SK-MEL-5 (cell line): Measurements from ENCODE around the gene TRIM74. TPM values are rescaled to one million over a fixed set of nuclear protein-coding genes. Genes with fewer than 3 reads are reported as not detected.
A peak's percentile ranks its signal among the peaks of the same experiment; 100 is the strongest.
"Not testable (repeated sequence)": the region's sequence is repeated elsewhere in the genome, so short reads cannot be mapped to it uniquely, and the experiment has no call there.

Experiments
- DNase-seq: peaks from one replicate; pipeline ENCODE4 v3.0.0-alpha.2; 2016; ENCODE audit warnings: low read depth, low spot score
- in situ Hi-C: cut with HindIII; loops from 2 replicates; pipeline ENCODE4 v1.10.0; 2016; ENCODE audit warnings: low sequenced_read_pairs, high pct_unique_total_duplicates, low pct_unique_long_range_greater_than_20kb
- polyA plus RNA-seq, 2 experiments: library from polyadenylated mRNA; depleted of rRNA; stranded (reverse); fragments of >200 nt; gene quantifications; 2 replicates each; pipeline ENCODE4 v1.2.3, GENCODE V29; 2015
- total RNA-seq: library from RNA; depleted of rRNA; stranded (reverse); fragments of >200 nt; shearing (Covaris generic); gene quantifications from 2 replicates; pipeline ENCODE4 v1.2.3, GENCODE V29; 2014; rRNA removed

Gene TRIM74
- total RNA-seq, result not detected in 2 replicates
- polyA plus RNA-seq (2015; cell fraction: cytosol; rRNA removed), result not detected in 2 replicates
- not detected in 2 replicates for polyA plus RNA-seq (2015; cell fraction: nucleus; rRNA removed)

DNA sequence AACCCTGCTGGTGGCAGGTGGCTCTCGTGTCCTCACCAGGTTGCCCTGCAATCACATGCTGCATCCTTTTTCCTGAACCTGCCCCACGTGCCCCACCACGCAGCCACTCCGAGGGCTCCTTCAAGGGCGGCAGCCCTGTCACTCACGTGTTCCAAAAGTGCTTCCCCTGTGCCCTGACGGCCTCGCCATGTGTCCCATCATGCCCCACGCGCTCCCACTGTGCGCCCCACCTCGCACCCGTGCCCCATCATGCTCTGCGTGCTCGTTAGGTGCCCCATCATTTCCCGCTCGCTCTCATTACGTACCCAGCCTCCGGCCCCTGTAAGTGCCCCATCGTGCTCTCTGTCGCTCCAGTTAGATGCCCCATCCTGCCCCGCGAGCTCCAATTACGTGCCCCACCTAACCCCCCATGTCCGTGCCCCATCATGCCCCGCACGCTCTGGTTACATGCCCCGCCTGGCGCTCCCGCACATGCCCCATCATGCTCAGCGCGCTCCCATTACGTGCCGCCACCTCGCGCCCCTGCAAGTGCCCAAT, at the start of gene TRIM74:
TRIM74 (minus strand) TSS at position 487 of the 537 bp plus-strand sequence. CDS start 3,309 bp downstream, outside the sequence.
- in situ Hi-C loops, DNase-seq: not testable (repeated sequence)

DNA sequence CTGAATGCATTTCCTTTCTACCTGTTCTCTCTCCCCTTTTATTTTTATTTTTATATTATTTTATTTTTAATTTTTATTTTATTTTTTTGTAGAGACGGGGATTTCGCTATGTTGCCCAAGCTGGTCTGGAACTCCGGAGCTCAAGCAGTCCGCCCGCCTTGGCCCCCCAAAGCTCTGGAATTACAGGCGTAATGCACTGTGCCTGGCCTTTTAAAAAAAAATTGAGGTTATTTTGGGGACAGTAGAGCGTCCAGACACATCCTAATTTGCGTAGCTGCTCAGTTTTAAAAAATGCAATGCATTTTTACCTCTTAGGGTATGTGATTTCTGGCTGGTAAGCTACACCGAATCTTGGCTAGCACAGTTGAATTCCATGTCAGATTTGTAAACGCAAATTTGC, 37.2 kb upstream of the TRIM74 start:
- in situ Hi-C loops, DNase-seq: not testable (repeated sequence)

DNA sequence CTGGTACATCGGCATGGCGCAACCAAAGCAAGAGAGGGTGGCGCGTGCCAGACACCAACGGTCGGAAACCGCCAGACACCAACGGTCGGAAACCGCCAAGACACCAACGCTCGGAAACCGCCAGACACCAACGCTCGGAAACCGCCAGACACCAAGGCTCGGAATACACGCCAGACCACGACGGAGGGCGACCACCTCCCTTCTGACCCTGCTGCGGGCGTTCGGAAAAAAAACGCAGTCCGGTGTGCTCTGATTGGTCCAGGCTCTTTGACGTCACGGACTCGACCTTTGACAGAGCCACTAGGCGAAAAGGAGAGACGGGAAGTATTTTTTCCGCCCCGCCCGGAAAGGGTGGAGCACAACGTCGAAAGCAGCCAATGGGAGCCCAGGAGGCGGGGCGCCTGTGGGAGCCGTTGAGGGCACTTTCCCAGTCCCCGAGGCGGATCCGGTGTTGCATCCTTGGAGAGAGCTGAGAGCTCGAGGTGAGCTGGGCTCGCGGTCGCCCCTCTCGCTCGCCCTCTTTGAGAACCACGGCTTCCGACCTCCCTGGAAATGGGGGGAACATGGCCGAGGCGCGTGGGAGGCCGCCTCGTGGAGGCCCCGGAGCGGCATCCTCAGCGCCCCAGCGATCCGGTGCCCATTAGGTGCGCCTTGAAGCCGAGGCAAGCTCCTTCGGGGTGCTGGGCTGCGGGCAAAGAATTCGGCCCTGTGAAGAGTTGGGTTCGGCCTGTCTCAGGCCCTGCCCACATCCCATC, 36.6 kb upstream of the TRIM74 start:
- in situ Hi-C loops, result not testable (repeated sequence)
- DNase-seq, result peak; percentile 97

DNA sequence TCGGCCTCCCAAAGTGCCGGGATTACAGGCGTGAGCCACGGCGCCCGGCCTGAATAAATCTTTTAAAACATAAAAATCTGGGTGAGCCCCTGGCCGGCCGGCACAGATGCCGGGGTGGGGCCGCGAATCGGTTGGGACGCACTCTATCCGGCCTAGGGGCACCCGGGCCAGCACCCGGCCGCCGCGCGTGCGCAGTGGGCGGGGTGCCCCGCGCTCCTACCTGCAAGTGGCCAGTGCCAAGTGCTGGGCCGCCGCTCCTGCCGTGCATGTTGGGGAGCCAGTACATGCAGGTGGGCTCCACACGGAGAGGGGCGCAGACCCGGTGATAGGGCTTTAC, 36.1 kb upstream of the TRIM74 start:
- in situ Hi-C loops, DNase-seq: not testable (repeated sequence)

DNA sequence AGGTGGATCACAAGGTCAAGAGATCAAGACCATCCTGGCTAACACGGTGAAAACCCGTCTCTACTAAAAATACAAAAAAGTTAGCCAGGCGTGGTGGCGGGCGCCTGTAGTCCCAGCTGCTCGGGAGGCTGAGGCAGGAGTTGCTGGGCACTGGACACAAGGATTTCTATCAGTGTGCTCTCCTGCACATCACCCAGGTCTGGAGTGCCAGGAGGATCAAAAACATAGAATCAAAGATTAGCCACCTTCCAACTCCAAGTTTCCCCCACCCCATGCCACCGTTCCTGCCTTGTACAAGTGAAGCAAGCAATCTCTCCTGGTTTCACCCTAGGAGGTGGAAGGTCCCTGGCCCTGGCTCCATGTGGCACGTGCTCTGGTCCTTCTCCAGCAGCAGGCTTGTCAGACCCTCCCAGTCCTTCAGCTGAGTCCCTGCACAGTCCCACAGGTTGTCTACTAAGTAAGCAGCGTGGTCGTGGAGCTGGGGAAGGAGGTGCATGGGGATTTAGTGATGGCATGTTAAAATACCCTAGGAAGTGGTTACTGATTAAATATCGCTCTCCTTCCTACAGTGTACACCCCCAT, 28.7 kb upstream of the TRIM74 start:
- in situ Hi-C loops, DNase-seq: not testable (repeated sequence)

DNA sequence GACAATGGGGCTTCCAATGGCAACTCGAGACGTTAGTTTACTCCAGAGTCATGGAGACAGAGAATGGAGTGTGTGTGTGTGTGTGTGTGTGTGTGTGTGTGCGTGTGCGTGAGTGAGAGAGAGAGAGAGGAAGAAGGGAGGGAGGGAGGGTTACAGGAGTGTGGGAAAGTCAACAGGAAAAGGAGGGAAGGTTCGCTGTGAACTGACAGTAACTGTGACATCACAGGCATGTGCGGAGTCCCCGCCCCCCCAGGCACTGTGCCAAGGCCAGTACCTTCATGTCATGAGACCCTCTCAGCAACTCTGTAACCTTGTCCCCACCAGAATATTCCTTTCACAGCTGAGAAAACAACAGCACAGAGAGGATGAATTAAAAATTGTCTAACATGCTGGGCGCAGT, 28.2 kb upstream of the TRIM74 start:
- DNase-seq, in situ Hi-C loops: not testable (repeated sequence)

DNA sequence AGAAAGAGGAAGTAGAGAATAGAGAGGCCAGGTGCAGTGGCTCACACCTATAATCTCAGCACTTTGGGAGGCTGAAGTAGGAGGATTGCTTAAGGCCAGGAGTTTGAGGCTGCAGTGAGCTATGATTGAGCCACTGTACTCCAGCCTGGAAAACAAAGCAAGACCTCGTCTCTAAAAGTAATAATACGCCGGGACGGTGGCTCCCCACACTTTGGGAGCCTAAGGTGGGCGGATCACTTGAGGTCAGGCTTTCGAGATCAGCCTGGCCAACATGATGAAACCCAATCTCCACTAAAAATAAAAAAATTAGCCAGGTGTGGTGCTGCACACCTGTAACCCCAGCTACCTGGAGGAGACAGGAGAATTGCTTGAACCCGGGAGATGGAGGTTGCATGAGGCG, 26.2 kb upstream of the TRIM74 start:
- DNase-seq, in situ Hi-C loops: not testable (repeated sequence)

DNA sequence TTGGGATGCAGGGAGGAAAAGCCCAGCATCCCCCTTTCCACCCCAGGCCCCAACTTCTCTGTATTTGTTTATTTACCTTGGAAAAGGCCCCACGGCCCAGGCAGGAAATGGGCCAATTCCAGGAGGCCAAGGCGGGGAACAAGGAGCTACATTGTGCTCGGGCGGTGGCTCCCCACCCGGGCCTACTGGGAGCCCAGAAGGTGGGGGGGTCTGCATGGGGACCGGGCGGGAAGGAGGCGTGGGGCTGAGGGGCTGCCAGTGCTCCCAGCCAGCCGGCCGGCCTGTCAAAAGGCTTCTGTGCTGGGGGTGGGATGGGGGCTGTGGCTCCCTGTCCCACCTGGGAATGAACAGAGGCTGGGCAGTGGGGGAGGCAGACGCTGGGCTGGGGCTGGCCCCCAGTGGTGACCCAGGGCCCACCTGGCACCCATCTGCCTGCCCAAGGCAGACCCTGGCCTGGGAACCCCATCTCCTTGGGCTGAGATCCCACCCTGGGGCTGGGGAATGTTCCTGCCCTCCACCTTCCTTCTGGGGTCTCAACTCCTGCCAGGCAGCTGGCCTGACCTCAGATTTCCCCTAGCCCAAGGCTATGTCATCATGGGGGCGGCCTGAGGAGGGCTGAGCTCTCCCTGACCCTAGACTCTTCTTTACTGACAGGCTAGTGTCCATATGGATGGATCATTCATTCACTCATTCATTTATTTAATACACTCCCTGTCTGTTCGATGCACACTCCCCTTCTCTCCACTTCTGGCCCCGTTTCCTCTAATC, 21.1 kb upstream of the TRIM74 start:
- in situ Hi-C loops, DNase-seq: not testable (repeated sequence)

DNA sequence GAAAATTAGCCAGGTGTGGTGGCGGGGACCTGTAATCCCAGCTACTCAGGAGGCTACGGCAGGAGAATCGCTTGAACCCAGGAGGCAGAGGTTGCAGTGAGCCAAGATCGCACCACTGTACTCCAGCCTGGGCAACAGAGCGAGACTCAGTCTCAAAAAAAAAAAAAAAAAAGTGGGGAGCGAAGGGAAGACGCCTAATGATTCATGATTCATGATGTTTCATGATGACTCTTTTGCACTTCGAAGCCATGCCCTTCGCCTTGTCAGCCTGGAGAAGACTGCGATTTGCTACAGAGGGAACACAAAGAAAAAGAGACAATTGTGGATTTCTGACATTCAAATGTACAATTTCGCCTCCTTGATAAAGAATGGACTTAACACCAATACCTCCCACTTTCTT, 12.8 kb upstream of the TRIM74 start:
- in situ Hi-C loops, DNase-seq: not testable (repeated sequence)

DNA sequence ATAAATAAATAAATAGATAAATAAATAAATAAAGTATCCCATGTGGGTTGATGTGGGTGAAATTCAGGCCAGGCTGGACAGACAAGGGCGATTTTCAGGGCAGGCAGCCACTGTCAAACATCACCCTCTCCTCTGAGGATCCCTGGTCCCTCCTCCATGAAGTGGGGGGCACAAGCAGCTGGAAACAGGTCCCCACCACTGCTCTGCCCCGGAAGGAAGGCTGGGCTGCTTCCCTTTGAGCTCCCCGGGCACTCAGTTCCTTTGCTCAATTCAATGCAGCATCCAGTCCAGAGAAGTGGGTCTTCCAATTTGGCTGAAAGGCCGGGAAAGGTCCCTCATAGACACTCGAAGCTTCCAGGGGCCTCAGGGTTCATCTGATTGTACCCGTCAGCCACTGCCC, 11.1 kb upstream of the TRIM74 start:
- in situ Hi-C loops, DNase-seq: not testable (repeated sequence)

DNA sequence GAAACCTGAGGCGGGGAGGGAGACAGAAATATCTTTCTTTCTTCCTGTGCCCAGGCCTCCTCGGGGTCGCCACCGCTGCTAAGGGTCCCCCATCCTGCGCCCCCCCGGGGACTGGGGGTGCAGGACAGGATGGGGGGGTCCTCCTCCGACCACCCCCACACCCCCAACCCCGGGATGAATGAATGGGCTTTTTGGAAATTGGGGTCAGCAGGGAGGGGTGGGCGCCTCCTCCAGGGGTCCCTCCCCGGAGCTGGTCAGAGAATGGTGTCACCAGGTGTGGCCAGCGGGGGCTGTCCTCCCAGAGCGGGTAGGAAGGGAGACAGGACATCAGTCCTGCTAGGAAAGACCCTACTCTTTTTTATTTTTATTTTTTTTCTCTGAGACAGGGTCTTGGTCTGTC, 7.2 kb upstream of the TRIM74 start:
- in situ Hi-C loops, DNase-seq: not testable (repeated sequence)

DNA sequence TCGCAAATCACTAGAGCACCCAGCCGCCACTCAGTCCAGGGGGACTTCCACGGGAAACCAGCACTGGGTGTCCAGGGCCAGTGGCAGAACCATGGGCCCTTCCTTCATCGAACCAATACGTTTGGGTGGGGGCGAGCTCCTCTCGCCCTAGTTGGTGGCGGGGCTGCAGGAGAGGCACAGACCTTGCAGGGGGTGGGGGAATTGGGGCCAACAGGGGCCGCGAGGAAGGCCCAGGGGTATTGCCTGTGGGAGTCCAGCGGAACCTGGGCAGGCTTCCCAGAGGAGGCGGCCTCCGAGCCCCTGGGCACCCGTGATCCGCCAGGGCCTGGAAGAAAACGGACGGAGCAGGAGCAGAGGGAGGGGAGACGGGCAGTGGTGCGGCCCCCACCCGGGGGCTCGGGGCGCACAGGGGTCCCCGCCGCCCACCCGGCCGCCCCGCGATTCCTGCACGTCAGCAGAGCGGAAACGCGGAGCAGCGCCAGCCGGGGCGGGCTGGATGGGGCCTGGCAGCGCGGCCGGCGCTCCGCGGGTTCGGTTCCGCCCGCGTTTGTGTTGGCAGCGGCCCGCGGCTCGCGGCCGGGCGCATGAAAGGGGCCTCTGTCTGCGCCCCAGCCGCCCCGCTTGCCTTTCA, 6.5 kb upstream of the TRIM74 start:
- in situ Hi-C loops, DNase-seq: not testable (repeated sequence)

DNA sequence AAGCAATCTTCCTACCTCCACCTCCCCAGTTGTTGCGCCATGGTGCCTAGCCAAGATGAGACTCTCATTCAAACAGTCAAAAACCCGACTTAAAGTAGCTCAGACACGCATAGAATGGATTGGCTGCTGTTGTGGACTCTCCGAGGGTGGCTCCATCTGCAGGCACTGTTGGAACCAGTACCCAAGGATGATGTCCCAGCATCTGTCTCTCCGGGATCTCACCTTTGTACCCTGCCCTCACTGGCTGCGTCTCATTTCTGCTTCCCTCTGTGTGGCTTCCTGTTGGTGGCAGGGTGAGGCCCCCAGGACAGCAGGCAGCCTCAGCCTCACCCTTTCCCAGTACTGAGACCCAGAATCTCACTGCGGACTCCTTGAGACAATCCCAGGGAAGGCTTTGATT, 5.5 kb upstream of the TRIM74 start:
- in situ Hi-C loops, result not testable (repeated sequence)

DNA sequence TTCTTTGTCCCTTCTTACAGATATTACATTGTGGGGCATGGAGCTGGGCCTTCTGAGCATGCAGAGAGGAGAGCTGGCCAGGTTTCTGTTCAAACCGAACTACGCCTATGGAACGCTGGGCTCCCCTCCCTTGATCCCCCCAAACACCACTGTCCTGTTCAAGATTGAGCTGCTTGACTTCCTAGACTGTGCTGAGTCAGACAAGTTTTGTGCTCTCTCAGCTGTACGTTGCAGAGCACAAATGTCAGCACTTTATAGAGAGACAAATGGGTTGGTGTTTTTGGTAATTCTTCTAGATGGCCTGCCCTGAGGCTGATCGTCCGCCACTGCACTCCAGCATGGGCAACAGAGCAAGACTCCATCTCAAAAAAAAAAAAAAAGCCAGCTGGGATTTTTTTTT, 2.2 kb upstream of the TRIM74 start:
- in situ Hi-C loops, DNase-seq: not testable (repeated sequence)

More for the DNA sequence above, 5.5 kb upstream of the TRIM74 start:
- not testable (repeated sequence) for DNase-seq

DNA sequence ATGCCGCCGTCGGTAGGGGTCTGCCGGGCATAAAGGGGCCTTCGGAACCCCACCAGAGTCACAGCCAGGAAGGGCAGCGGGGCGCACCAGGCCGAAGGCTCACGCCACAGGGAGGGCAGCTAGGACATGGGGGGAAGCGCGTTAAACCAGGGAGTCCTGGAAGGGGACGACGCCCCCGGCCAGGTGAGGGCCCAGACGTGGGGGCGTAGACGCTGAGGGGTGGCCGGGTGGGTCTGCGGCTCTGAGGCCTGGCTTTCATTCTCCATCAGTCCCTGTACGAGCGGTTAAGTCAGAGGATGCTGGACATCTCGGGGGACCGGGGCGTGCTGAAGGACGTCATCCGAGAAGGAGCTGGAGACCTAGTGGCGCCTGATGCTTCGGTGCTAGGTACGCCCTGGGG, 422 bp upstream of the TRIM74 start:
- in situ Hi-C loops, DNase-seq: not testable (repeated sequence)

DNA sequence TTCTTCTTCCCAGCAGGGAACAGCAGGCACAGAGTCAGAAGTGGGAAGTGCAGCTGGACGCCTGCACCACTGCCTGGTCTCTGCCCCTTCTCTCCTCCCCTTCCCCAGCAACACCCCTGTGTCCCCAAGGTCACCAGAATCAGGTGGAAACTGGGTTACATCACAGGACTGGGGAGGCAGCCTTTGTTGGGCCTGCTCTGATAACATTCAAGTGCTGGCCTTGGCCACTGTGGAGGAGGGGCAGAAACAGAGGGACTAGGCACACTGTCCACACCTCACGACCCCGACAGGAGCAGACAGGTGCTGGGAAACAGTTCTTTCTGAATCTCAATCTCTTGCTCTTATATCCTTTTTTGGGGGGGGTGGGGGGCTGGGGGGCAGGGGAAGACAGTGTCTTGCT, 2.4 kb downstream of the TRIM74 start:
- in situ Hi-C loops, DNase-seq: not testable (repeated sequence)

DNA sequence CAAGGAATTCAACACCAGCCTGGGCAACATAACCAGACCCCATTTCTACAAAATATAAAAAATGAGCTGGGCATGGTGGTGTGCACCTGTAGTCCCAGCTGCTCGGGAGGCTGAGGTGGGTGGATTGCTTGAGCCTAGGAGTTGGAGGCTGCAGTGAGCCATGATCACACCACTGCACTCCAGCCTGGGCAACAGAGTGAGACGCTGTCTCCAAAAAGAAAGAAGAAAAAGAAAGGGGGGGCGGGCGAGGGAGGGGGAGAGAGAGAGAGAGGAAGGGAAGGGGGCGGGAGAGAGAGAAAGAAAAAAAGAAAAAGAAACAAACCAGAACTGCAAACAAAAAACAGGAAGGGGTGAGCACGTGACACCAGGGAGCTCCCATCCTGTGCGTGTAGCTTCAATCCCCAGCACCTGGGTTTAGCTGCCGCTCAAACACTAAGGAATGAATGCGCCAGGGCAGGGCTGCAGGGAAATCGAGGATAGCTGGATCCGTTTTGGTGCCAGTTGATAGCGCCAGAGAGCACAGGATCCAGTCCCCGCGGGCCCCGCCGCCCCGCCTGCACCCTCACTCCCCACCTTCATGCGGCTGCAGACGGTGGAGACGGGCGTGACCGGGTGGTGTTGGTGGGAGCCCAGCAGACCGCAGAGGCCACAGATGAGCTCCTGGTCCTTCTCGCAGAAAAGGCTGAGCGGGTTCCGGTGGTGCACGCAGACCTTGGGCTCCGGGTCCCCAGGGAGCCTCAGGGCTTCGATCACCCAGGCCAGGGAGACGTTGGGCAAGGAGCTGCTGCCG, 3.9 kb downstream of the TRIM74 start:
- DNase-seq, in situ Hi-C loops: not testable (repeated sequence)
